Osteocyte (in vitro differentiated cells): ENCODE data around the gene FLYWCH1. TPM values are rescaled to one million over a fixed set of nuclear protein-coding genes. Genes with fewer than 3 reads are reported as not detected.

Experiments used
- DNase-seq: peaks from one replicate; pipeline ENCODE4 v3.0.0; 2021; ENCODE audit warnings: mixed read lengths; ENCODE audit not compliant: unreplicated experiment; ENCODE audit errors: extremely low spot score
- H3K27ac Mint-ChIP-seq: one replicate; pipeline ENCODE4 v1.8.0; 2021; ENCODE audit warnings: mild to moderate bottlenecking, mixed read lengths; ENCODE audit not compliant: unreplicated experiment
- H3K27me3 Mint-ChIP-seq: one replicate; pipeline ENCODE4 v1.8.0; 2021; ENCODE audit warnings: mixed read lengths; ENCODE audit not compliant: unreplicated experiment
- H3K36me3 Mint-ChIP-seq: one replicate; pipeline ENCODE4 v1.8.0; 2021; ENCODE audit warnings: mixed read lengths; ENCODE audit not compliant: unreplicated experiment
- H3K4me1 Mint-ChIP-seq: one replicate; pipeline ENCODE4 v1.8.0; 2021; ENCODE audit warnings: mixed read lengths; ENCODE audit not compliant: unreplicated experiment
- H3K4me3 Mint-ChIP-seq: one replicate; pipeline ENCODE4 v1.8.0; 2021; ENCODE audit warnings: mild to moderate bottlenecking, moderate library complexity, mixed read lengths; ENCODE audit not compliant: unreplicated experiment
- H3K9me3 Mint-ChIP-seq: one replicate; pipeline ENCODE4 v1.8.0; 2021; ENCODE audit warnings: mixed read lengths; ENCODE audit not compliant: unreplicated experiment
- CTCF ChIP-seq: fragments of 200-600 bp; sonication (generic); IDR thresholded peaks from 2 replicates; pipeline ENCODE4 v1.5.0; 2021; ENCODE audit warnings: antibody characterized with exemption, mild to moderate bottlenecking, moderate library complexity
- total RNA-seq: library from RNA; stranded (reverse); gene quantifications from 2 replicates; pipeline ENCODE4 v1.2.1, GENCODE V29; 2021

FLYWCH1 gene
- total RNA-seq, 1 donor from 2014 or later = 46.4 TPM

DNA sequence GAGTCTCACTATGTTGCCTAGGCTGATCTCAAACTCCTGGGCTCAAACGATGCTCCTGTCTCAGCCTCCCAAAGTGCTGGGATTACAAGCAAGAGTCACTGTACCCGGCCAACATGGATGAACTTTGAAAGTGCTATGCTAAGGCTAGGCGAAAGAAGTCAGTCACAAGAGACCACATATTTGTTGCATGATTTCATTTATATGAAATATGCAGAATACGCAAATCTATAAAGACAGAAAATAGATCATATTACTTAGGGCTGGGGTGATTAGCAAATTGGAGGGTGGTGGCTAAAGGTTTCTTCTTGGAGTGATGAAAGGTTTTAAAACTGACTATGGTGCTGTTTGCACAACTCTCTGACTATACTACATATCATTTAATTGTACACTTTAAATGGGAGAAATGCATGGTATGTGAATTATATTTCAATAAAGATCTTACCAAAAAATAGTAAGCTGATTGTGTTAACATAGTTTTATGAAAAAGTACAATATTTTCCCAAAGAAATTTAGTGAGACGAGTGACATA is 1.2 kb upstream of the FLYWCH1 start:
- Mint-ChIP-seq H3K36me3 (peaks cover 3% of the 10 kb centered on the region), H3K9me3 (no peaks in the 10 kb centered on the region), H3K27me3 (no peaks in the 10 kb centered on the region), H3K4me3 (peak overlapping the region; percentile 83), H3K4me1 (peaks cover 46% of the 10 kb centered on the region), H3K27ac (no peak overlapping the region)
- TF ChIP-seq CTCF = no peak
- DNase-seq = no peak

DNA sequence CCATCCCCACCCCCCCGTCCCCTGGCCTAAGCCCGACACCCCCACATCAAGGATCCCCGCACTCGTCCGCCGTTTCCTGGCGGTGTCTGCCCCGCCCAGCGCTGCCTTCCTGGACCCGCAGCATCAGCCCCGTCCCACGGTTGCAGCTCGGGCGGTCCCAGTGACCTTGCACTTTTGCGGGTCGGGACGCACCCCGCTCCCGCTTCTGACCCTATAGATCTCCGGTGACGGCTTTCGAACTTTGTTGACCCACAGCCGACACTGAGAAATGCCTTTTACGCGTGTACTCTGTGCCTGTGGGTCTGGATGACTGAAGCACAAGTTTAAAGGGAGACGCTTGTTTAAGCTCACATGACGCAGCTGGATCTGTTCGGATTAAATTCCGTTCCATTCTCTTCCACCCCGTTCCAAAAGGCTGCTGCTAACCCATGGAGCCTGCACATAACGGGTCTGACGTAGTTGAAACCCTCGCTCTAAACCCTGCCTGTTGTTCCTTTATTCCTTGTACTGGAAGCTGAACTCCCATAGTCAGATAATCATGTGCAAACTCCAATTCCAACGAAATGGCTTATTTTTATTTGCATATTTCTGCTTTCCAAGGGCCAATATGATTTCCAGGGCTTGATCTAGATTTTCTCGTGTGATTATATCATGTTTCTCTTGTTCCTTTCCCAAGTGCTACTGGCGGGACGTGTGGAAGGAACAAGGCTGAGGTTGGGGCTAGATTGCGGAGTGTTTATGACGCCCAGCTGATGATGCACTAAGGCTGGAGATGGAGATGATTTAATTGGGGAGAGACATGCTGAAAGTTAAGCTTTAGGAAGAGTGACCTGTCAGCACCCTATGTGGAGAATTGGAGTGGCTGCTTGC is 834 bp downstream of the FLYWCH1 start:
- no peak for TF ChIP-seq CTCF
- H3K27me3 Mint-ChIP-seq = no peaks in the 10 kb centered on the region
- peak overlapping the region; percentile 93 for H3K4me3 Mint-ChIP-seq
- H3K9me3 Mint-ChIP-seq = no peaks in the 10 kb centered on the region
- H3K36me3 Mint-ChIP-seq = peaks cover 4% of the 10 kb centered on the region
- DNase-seq = no peak
- peaks cover 38% of the 10 kb centered on the region for H3K4me1 Mint-ChIP-seq
- H3K27ac Mint-ChIP-seq = peak overlapping the region; percentile 97

DNA sequence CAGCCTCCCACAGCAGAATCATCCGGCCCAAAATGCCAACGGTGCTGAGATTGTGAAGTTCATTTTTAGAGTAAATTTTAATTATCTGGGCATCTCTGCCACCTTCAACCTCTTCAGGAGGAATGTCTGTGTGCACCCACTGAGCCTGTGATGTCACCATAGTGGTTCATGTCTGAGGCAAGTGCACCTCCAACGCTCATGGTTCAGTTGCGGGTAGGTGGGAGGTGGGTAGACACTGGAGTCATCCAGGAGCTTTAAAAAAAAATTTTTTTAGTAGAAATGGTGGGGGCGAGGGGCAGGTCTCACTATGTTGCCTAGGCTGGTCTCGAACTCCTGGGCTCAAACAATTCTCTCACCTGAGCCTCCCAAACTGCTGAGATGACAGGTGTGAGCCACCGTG is 1.9 kb downstream of the FLYWCH1 start:
- H3K4me3 Mint-ChIP-seq = peak overlapping the region; percentile 93
- DNase-seq = no peak
- H3K4me1 Mint-ChIP-seq = peaks cover 36% of the 10 kb centered on the region
- H3K27me3 Mint-ChIP-seq = no peaks in the 10 kb centered on the region
- peaks cover 7% of the 10 kb centered on the region for H3K36me3 Mint-ChIP-seq
- no peaks in the 10 kb centered on the region for H3K9me3 Mint-ChIP-seq
- no peak for TF ChIP-seq CTCF
- H3K27ac Mint-ChIP-seq = no peak overlapping the region

GRCh38 chr16:2914233-2914632 is 2.5 kb downstream of the FLYWCH1 start:
- H3K27ac Mint-ChIP-seq = no peak overlapping the region
- H3K27me3 Mint-ChIP-seq = no peaks in the 10 kb centered on the region
- peak overlapping the region; percentile 32 for H3K4me3 Mint-ChIP-seq
- peaks cover 7% of the 10 kb centered on the region for H3K36me3 Mint-ChIP-seq
- peaks cover 36% of the 10 kb centered on the region for H3K4me1 Mint-ChIP-seq
- DNase-seq = no peak
- no peaks in the 10 kb centered on the region for H3K9me3 Mint-ChIP-seq
- no peak for TF ChIP-seq CTCF

DNA sequence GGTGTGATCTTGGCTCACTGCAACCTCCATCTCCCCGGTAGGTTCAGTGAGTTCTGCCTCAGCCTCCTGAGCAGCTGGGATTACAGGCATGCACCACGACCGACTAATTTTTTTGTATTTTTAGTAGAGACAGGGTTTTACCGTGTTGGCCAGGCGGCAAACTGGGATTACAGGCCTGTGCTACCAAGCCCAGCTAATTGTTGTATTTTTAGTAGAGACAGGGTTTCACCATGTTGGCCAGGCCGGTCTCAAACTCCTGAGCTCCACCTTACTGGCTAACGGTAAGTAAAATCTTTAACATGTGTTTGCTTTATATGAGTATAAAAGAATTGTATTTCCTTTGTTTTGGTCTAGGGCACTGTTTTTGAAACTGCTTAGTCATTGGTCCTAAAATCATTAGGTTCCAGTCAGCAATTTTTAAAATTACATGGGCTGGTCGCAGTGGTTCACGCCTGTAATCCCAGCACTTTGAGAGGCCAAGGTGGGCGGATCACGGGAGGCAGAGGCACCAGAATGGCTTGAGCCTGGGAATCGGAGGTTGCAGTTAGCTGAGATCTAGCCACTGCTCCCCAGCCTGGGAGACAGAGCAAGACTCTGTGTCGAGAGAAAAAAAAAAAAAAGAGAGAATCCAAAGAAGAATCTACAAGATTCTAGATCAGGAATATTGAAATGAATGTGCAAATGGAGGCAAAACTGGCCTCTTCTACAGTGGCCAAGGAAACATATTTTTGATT is 3.6 kb downstream of the FLYWCH1 start:
- Mint-ChIP-seq H3K9me3 (no peaks in the 10 kb centered on the region), H3K27ac (peak overlapping the region; percentile 75), H3K27me3 (no peaks in the 10 kb centered on the region), H3K4me3 (no peak overlapping the region), H3K36me3 (peaks cover 13% of the 10 kb centered on the region), H3K4me1 (peaks cover 40% of the 10 kb centered on the region)
- no peak for TF ChIP-seq CTCF
- no peak for DNase-seq
